GM13976 (cell line): ENCODE data around the gene LRRC8D.

Source experiments
- DNase-seq: peaks from one replicate; pipeline ENCODE4 v3.0.0; 2012; ENCODE audit warnings: low spot score
- CTCF ChIP-seq: IDR thresholded peaks from 2 replicates; pipeline ENCODE4 v1.5.1; 2012; ENCODE audit warnings: borderline replicate concordance, mild to moderate bottlenecking; ENCODE audit not compliant: insufficient read depth; ENCODE audit errors: extremely low read depth, missing control alignments, control extremely low read depth
- in situ Hi-C: fragments of 300-500 bp; cut with MboI; formaldehyde crosslinking; loops from one replicate; pipeline ENCODE4 v1.12.0; 2022; ENCODE audit warnings: low sequenced_read_pairs, mixed read lengths, inconsistent platforms; ENCODE audit not compliant: unreplicated experiment

Gene LRRC8D

GRCh38 chr1:89962024-89962741, 141.4 kb downstream of the LRRC8D start:
- in situ Hi-C loops = no loop called here
- no peak for TF ChIP-seq CTCF
- DNase-seq = no peak

GRCh38 chr1:89962742-89963075, 141.9 kb downstream of the LRRC8D start:
- TF ChIP-seq CTCF = no peak
- in situ Hi-C loops = no loop called here
- no peak for DNase-seq

GRCh38 chr1:89965193-89965768, 144.4 kb downstream of the LRRC8D start:
- no peak for TF ChIP-seq CTCF
- DNase-seq = no peak
- in situ Hi-C loops = no loop called here

- in situ Hi-C loops = no loop called here
Measured at GRCh38 chr1:89966656-89967055, 145.8 kb downstream of the LRRC8D start.

GRCh38 chr1:89971600-89971999, 150.8 kb downstream of the LRRC8D start:
- no peak for TF ChIP-seq CTCF
- in situ Hi-C loops = no loop called here
- DNase-seq = no peak

More at GRCh38 chr1:89966656-89967055, 145.8 kb downstream of the LRRC8D start:
- DNase-seq = no peak
- TF ChIP-seq CTCF = no peak

- DNase-seq = no peak
- no peak for TF ChIP-seq CTCF
- in situ Hi-C loops = no loop called here
Measured at GRCh38 chr1:89972024-89972423, 151.2 kb downstream of the LRRC8D start.
